ENCODE measurements around the gene TMEM242. TPM values are rescaled to one million over a fixed set of nuclear protein-coding genes. Genes with fewer than 3 reads are reported as not detected.

Gene TMEM242
- total and polyA plus RNA-seq, 2 of the 8 experiments (the other 6 are each of a cell fraction or from before 2014, with no cell fraction given): 2.4 to 9.0 TPM

DNA sequence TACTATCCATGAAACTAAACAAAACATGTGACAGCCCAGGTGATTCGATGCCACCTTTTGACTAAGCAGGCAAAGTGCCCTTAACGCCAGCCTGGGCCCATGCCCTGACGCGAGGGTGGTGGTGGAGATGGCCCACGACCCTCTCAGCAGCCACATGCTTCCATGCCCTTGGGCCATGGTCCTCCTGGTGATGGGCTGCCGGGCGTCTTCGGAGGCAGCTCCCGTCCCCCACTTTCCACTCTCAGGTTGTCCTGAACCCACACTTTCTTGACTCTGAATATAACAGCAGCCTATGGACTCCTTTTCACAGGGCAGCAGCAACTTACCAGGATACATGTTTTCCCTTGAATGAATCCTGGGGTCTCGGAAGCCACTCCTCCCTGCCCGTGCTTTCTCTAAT is 33.6 kb downstream of the TMEM242 start (continued):
- TF ChIP-seq CHD7 (IDR thresholded peaks at IDR 0.05; ENCODE audit: insufficient replicate concordance, low read length) (no peak), E2F6 (IDR thresholded peaks at IDR 0.05) (no peak), KDM4A (IDR thresholded peaks at IDR 0.05; ENCODE audit: low read depth, low read length, severe bottlenecking) (no peak), RFX5 (IDR thresholded peaks at IDR 0.05; ENCODE audit: borderline replicate concordance, low read depth, low read length) (no peak), SP2 (IDR thresholded peaks at IDR 0.05; ENCODE audit: low read length) (no peak), BACH1 (IDR thresholded peaks at IDR 0.05; ENCODE audit: low read length) (no peak)
- TF ChIP-seq, protein P1, sequence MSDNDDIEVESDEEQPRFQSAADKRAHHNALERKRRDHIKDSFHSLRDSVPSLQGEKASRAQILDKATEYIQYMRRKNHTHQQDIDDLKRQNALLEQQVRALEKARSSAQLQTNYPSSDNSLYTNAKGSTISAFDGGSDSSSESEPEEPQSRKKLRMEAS (IDR thresholded peaks at IDR 0.05): no peak

All from H1 (cell line).